GM12801 (cell line): ENCODE results near the gene SLC2A4.

ENCODE experiments used
- TF ChIP-seq, protein P1 (sequence below): IDR thresholded peaks from one replicate; pipeline ENCODE4 v1.5.1; 2011; ENCODE audit warnings: control low read depth; ENCODE audit not compliant: insufficient read length; ENCODE audit errors: extremely low read depth

Gene SLC2A4

GRCh38 chr17:7241783-7242716 lies 39.5 kb upstream of the SLC2A4 start, which contains the start of gene GABARAP:
GABARAP (minus strand) TSS chr17:7242449; CDS start chr17:7242330, 119 bp downstream.
- TF ChIP-seq, protein P1, sequence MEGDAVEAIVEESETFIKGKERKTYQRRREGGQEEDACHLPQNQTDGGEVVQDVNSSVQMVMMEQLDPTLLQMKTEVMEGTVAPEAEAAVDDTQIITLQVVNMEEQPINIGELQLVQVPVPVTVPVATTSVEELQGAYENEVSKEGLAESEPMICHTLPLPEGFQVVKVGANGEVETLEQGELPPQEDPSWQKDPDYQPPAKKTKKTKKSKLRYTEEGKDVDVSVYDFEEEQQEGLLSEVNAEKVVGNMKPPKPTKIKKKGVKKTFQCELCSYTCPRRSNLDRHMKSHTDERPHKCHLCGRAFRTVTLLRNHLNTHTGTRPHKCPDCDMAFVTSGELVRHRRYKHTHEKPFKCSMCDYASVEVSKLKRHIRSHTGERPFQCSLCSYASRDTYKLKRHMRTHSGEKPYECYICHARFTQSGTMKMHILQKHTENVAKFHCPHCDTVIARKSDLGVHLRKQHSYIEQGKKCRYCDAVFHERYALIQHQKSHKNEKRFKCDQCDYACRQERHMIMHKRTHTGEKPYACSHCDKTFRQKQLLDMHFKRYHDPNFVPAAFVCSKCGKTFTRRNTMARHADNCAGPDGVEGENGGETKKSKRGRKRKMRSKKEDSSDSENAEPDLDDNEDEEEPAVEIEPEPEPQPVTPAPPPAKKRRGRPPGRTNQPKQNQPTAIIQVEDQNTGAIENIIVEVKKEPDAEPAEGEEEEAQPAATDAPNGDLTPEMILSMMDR = no peak

DNA sequence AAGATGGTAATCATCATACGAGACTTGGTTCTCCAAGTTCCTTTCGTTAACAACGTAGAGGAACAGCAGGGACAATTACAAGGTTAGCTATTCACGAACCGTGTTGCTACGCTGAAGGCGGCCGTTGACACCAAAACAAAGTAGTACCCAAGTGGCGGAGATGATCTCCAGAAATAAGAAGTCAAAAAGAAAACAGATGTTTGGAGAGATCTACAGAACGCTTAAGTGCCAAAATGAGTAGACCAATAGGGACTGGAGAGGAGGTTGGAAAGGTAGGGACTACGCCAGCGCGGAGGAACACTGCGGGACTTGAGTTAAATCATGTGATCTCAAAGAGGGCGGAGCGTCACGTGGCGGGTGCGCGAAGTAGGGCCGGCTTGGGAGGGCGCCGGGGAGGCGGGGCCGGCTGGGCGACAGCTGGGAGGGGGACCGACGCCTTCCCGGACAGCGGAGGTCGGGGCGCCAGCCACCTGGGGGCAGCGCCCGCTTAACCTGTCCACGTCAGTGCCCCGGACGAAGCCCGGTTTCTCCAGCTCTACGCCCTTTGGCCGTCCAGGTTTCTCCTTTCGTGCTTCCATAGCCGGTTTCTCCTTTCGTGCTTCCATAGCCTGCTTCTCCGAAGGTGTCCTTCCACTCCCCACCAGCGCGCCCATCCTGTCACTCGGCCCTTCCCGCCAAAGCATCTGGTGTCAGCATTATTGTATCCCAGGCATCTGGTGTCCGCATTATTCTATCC lies 38.6 kb upstream of the SLC2A4 start:
- TF ChIP-seq, protein P1 = no peak

- TF ChIP-seq, protein P1 = no peak
These were observed 38.1 kb upstream of the SLC2A4 start for GRCh38 chr17:7243453-7243729.

GRCh38 chr17:7246779-7247178 lies 34.7 kb upstream of the SLC2A4 start:
- TF ChIP-seq, protein P1 = no peak

DNA sequence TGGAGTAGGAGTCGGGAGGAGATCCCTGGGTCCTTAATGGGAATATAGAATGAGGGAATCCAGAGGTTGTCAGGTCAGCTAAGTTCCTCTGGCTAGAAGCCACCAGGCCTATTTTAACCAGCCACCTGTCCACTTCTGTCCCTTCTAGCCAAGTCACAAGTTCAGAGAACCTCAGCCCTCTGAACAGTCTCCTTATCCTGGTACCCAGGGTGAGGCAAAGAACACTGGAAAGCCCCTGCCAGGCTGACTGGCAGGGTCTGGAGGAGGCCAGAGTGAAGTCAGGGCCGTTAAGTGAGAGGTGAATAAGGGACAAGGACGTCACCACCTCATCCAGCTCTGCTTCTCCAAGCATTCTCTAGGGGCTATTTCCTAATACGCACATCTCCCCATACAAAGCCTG lies 32.7 kb upstream of the SLC2A4 start:
- TF ChIP-seq, protein P1 = no peak

DNA sequence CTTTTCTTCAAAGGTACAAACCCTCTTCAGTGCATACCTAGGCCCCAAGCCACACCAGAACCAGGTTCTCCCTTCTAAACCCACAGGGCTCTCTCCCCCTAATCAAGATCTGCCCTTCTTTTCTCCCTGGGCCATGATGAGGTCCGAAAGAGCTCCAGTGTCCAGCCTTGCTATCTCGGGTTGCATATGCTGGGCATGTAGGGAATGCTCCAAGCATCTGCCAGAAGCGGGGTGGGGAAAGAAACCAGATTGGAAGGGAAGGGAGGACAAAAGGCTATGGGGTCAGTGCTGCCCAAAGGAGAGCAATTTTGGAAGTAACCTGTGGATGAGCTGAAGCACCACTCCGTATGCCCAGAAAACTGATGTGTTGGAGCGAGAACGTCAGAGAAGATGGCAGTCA lies 32.3 kb upstream of the SLC2A4 start:
- TF ChIP-seq, protein P1 = no peak

DNA sequence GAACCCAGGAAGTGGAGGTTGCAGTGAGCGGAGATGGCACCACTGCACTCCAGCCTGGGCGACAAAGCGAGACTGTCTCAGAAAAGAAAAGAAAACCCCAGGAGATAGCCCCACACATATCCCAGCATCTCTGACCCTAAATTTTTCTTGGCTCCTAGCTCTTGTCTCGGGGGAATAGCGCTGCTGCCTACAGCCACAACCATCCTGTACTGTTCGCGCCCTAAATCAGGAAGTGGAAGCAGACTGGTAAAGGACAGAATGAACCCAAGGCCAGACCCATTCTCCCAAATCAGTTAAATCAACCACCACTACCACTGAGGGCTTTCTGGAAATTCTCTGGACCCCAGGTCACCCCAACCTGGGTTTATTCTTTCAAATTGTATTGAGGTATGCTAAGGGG lies 31.7 kb upstream of the SLC2A4 start:
- TF ChIP-seq, protein P1 = no peak
